Activated CD4-positive, alpha-beta memory T cell treated with anti-CD3 and anti-CD28 coated beads for 36 hours (primary cell): Measurements from ENCODE around the gene TRIM34. TPM values are rescaled to one million over a fixed set of nuclear protein-coding genes. Genes with fewer than 3 reads are reported as not detected.
"Not testable (repeated sequence)": the region's sequence is repeated elsewhere in the genome, so short reads cannot be mapped to it uniquely, and the experiment has no call there.

Experiments
- CTCF ChIA-PET: fragments of 350-600 bp; sonication (Branson Sonifier 250); formaldehyde crosslinking; loops from one replicate; lab custom pipeline; 2021; ENCODE audit warnings: antibody characterized with exemption, inconsistent platforms; lab: Charles Lee
- POLR2A ChIA-PET: fragments of 350-600 bp; sonication (Branson Sonifier 250); formaldehyde crosslinking; loops from one replicate; lab custom pipeline; 2021; ENCODE audit warnings: antibody characterized with exemption; lab: Charles Lee
- DNase-seq: peaks from one replicate; pipeline ENCODE4 v3.0.0-alpha.2; 2020
- H3K27ac Mint-ChIP-seq: one replicate; pipeline ENCODE4 v1.8.0; 2021; ENCODE audit warnings: mixed read lengths
- H3K27me3 Mint-ChIP-seq: one replicate; pipeline ENCODE4 v1.8.0; 2021; ENCODE audit warnings: mixed read lengths
- H3K36me3 Mint-ChIP-seq: one replicate; pipeline ENCODE4 v1.8.0; 2021; ENCODE audit warnings: mixed read lengths
- H3K4me1 Mint-ChIP-seq: one replicate; pipeline ENCODE4 v1.8.0; 2021; ENCODE audit warnings: low read depth, mixed read lengths
- H3K4me3 Mint-ChIP-seq: one replicate; pipeline ENCODE4 v1.8.0; 2021; ENCODE audit warnings: mild to moderate bottlenecking, mixed read lengths
- H3K9me3 Mint-ChIP-seq: one replicate; pipeline ENCODE4 v1.8.0; 2021; ENCODE audit warnings: mixed read lengths
- intact Hi-C: fragments of 100-400 bp; cut with micrococcal nuclease; formaldehyde crosslinking; loops from one replicate; pipeline ENCODE4 v1.15.1; 2023
- total RNA-seq, 2 experiments: library from RNA; stranded (reverse); gene quantifications; one replicate each; pipeline ENCODE4 v1.2.3, GENCODE V29; 2021

The TRIM34 gene
- total RNA-seq, 2 experiments from 2014 or later = 9.6 to 11.9 TPM

- intact Hi-C loops = loop anchor here (10.0 kb wide), 1 partner anchor 1020 kb away; the partner anchor contains the start of gene TRIM68
- ChIA-PET CTCF (no interaction called here), POLR2A (no interaction called here)
Measured at GRCh38 chr11:5625281-5625680, 480 bp downstream of the TRIM34 start.

DNA sequence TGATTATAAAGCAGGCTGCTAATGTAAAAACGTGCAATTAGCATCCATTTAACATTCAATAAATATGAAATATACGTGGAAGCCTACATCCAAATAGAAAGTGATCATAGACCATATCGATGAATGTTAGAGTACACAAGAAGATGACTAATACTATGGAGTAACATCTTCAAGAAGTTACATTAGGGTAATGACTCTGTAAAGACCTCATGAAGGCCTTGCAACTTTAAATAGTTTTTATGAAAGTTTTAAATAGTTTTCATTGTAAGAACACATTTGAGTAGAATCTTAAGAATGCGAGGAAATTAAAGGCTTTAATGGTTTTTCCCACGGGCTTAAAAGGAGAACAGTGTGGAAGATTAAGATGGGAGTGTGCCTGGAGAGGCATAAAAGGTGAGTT is 1.4 kb downstream of the TRIM34 start:
- ChIA-PET CTCF (interaction anchor here (1.0 kb wide), 1 partner anchor 58 kb away, joined by 3 read pairs; the partner anchor contains the start of gene TRIM5), POLR2A (no interaction called here)
- H3K27ac Mint-ChIP-seq = no peak overlapping the region
- H3K36me3 Mint-ChIP-seq = peaks cover 6% of the 10 kb centered on the region
- H3K27me3 Mint-ChIP-seq = no peaks in the 10 kb centered on the region
- H3K9me3 Mint-ChIP-seq = no peaks in the 10 kb centered on the region
- intact Hi-C loops = loop anchor here (10.0 kb wide), 1 partner anchor 1021 kb away; the partner anchor contains the start of gene TRIM68
- H3K4me3 Mint-ChIP-seq = peak overlapping the region; percentile 98
- peaks cover 39% of the 10 kb centered on the region for H3K4me1 Mint-ChIP-seq
- no peak for DNase-seq

More at GRCh38 chr11:5625281-5625680, 480 bp downstream of the TRIM34 start:
- DNase-seq = no peak
- H3K27ac Mint-ChIP-seq = peak overlapping the region; percentile 49
- H3K4me1 Mint-ChIP-seq = peaks cover 36% of the 10 kb centered on the region
- H3K9me3 Mint-ChIP-seq = no peaks in the 10 kb centered on the region
- no peaks in the 10 kb centered on the region for H3K27me3 Mint-ChIP-seq
- H3K4me3 Mint-ChIP-seq = peak overlapping the region; percentile 98
- H3K36me3 Mint-ChIP-seq = peaks cover 6% of the 10 kb centered on the region

- Mint-ChIP-seq H3K36me3 (peaks cover 24% of the 10 kb centered on the region), H3K9me3 (no peaks in the 10 kb centered on the region), H3K27me3 (no peaks in the 10 kb centered on the region), H3K4me1 (peaks cover 30% of the 10 kb centered on the region), H3K4me3 (no peak overlapping the region), H3K27ac (no peak overlapping the region)
- DNase-seq = no peak
- intact Hi-C loops = no loop called here
- CTCF ChIA-PET = no interaction called here
- POLR2A ChIA-PET = no interaction called here
Measured at GRCh38 chr11:5631417-5631816, 6.6 kb downstream of the TRIM34 start.

DNA sequence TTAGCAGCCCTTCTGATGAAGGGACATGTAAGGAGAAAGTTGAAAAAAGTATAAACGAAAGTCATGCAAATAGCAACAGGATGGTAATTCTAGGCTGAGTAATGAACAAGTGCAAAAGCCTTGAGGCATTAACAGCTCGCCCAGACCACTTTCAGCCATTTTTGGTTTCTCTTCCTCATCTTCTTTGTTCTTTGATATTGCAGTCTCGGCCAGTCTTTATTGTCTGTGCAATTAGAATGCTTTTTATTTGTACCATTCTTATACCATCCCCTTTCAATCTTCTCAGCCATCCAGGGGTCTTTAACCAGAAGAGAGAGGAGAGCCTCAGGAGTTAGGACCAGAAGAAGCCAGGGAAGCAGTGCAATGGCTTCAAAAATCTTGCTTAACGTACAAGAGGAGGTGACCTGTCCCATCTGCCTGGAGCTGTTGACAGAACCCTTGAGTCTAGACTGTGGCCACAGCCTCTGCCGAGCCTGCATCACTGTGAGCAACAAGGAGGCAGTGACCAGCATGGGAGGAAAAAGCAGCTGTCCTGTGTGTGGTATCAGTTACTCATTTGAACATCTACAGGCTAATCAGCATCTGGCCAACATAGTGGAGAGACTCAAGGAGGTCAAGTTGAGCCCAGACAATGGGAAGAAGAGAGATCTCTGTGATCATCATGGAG is 7.3 kb downstream of the TRIM34 start:
- DNase-seq = no peak
- Mint-ChIP-seq H3K4me1 (peaks cover 24% of the 10 kb centered on the region), H3K36me3 (peaks cover 24% of the 10 kb centered on the region), H3K27ac (no peak overlapping the region), H3K4me3 (no peak overlapping the region), H3K9me3 (no peaks in the 10 kb centered on the region), H3K27me3 (no peaks in the 10 kb centered on the region)
- POLR2A ChIA-PET = no interaction called here
- intact Hi-C loops = no loop called here
- CTCF ChIA-PET = no interaction called here

GRCh38 chr11:5639953-5640352 is 15.2 kb downstream of the TRIM34 start:
- H3K36me3 Mint-ChIP-seq = peaks cover 40% of the 10 kb centered on the region
- ChIA-PET CTCF (no interaction called here), POLR2A (no interaction called here)
- DNase-seq = no peak
- H3K9me3 Mint-ChIP-seq = peaks cover 3% of the 10 kb centered on the region
- H3K4me1 Mint-ChIP-seq = peaks cover 5% of the 10 kb centered on the region
- no peak overlapping the region for H3K4me3 Mint-ChIP-seq
- H3K27ac Mint-ChIP-seq = no peak overlapping the region
- no peaks in the 10 kb centered on the region for H3K27me3 Mint-ChIP-seq
- intact Hi-C loops = no loop called here

- Mint-ChIP-seq H3K27ac (no peak overlapping the region), H3K36me3 (peaks cover 35% of the 10 kb centered on the region)
- intact Hi-C loops = no loop called here
Measured at GRCh38 chr11:5643585-5643984, 18.8 kb downstream of the TRIM34 start.

DNA sequence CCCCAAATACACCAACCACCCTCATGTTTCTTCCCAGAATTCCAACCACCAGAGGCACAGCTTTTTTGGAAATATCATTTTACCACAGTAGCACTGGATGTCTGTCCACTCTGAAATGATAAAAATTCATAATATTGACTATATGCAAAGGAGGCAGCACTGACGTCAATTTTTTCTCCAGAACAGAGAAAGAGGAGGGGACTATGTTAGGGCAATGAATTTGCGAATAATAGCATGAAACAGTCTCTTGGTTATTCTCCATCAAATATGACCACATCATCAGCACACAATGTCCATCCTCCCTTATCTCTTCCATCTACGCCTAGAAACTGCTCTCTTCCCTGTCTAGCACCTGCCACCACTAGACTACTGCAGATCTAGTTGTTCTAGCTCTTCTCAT is 21.3 kb downstream of the TRIM34 start:
- H3K9me3 Mint-ChIP-seq = no peaks in the 10 kb centered on the region
- H3K4me3 Mint-ChIP-seq = no peak overlapping the region
- DNase-seq = no peak
- peaks cover 5% of the 10 kb centered on the region for H3K4me1 Mint-ChIP-seq
- CTCF ChIA-PET = no interaction called here
- no peak overlapping the region for H3K27ac Mint-ChIP-seq
- no peaks in the 10 kb centered on the region for H3K27me3 Mint-ChIP-seq
- POLR2A ChIA-PET = no interaction called here
- intact Hi-C loops = no loop called here
- H3K36me3 Mint-ChIP-seq = peaks cover 19% of the 10 kb centered on the region

More at GRCh38 chr11:5643585-5643984, 18.8 kb downstream of the TRIM34 start:
- H3K4me3 Mint-ChIP-seq = no peak overlapping the region
- DNase-seq = no peak
- peaks cover 3% of the 10 kb centered on the region for H3K9me3 Mint-ChIP-seq
- peaks cover 5% of the 10 kb centered on the region for H3K4me1 Mint-ChIP-seq
- POLR2A ChIA-PET = no interaction called here
- CTCF ChIA-PET = no interaction called here
- H3K27me3 Mint-ChIP-seq = no peaks in the 10 kb centered on the region

DNA sequence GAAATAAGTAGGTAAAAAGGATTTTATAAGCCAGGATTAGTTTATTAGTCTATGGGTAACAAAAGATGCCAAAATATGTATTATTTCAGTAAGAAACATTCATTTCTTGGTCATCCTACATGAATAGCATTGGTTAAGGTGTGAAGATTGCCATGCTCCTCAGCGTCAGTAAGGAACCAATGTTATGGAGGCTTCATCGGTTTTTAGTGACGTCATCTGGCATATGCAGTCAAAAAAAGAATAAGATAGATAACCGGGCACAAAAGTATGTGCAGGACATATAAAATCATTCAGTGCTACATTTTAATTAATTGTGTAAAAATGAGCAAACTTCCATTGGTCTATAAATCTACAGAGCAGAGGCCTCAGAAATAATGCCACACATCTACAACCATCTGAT is 30.7 kb downstream of the TRIM34 start:
- POLR2A ChIA-PET = no interaction called here
- Mint-ChIP-seq H3K36me3 (peaks cover 2% of the 10 kb centered on the region), H3K27me3 (no peaks in the 10 kb centered on the region), H3K4me1 (no peaks in the 10 kb centered on the region), H3K9me3 (peaks cover 13% of the 10 kb centered on the region), H3K4me3 (no peak overlapping the region), H3K27ac (no peak overlapping the region)
- CTCF ChIA-PET = no interaction called here
- no peak for DNase-seq
- intact Hi-C loops = no loop called here

DNA sequence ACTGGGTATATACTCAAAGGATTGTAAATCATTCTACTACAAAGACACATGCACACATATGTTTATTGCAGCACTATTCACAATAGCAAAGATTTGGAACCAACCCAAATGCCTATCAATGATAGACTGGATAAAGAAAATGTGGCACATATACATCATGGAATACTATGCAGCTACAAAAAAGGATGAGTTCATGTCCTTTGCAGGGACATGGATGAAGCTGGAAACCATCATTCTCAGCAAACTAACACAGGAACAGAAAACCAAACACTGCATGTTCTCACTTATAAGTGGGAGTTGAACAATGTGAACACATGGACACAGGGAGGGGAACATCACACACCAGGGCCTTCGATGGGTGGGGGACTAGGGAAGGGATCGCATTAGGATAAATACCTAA is 32.2 kb downstream of the TRIM34 start:
- H3K36me3 Mint-ChIP-seq, intact Hi-C loops, CTCF ChIA-PET, H3K27me3 Mint-ChIP-seq, H3K4me1 Mint-ChIP-seq, POLR2A ChIA-PET, H3K27ac Mint-ChIP-seq, DNase-seq, H3K4me3 Mint-ChIP-seq: not testable (repeated sequence)
- H3K9me3 Mint-ChIP-seq = peaks cover 11% of the 10 kb centered on the region

- CTCF ChIA-PET = no interaction called here
- DNase-seq = no peak
- Mint-ChIP-seq H3K9me3 (peaks cover 5% of the 10 kb centered on the region), H3K4me1 (no peaks in the 10 kb centered on the region), H3K4me3 (no peak overlapping the region), H3K27ac (no peak overlapping the region), H3K36me3 (no peaks in the 10 kb centered on the region), H3K27me3 (no peaks in the 10 kb centered on the region)
- intact Hi-C loops = no loop called here
- POLR2A ChIA-PET = no interaction called here
Measured at GRCh38 chr11:5658318-5658717, 33.5 kb downstream of the TRIM34 start.

DNA sequence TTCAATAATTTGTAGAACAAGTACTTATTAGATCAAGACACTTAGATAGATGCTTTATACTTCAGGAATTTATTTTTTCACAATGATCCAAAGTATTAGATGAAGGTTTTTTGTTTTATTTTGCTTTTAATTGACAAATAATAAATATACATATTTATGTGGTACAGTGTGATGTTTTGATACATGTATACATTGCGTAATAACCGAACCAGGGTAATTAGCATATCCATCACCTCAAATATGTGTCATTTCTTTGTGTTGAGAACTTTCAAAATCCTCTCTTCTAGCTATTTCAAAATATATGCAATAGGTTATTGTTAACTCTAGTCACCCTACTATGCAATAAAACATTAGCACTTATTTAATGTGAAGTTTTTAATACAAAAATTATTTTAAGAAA is 38.7 kb downstream of the TRIM34 start:
- ChIA-PET POLR2A (no interaction called here), CTCF (no interaction called here)
- H3K9me3 Mint-ChIP-seq = peaks cover 2% of the 10 kb centered on the region
- H3K27me3 Mint-ChIP-seq = no peaks in the 10 kb centered on the region
- H3K36me3 Mint-ChIP-seq = peaks cover 9% of the 10 kb centered on the region
- intact Hi-C loops = no loop called here
- H3K4me3 Mint-ChIP-seq = no peak overlapping the region
- H3K4me1 Mint-ChIP-seq = no peaks in the 10 kb centered on the region
- DNase-seq = no peak
- no peak overlapping the region for H3K27ac Mint-ChIP-seq

GRCh38 chr11:5665051-5665570 is 40.3 kb downstream of the TRIM34 start:
- Mint-ChIP-seq H3K36me3 (peaks cover 15% of the 10 kb centered on the region), H3K9me3 (no peaks in the 10 kb centered on the region), H3K27me3 (no peaks in the 10 kb centered on the region), H3K4me3 (no peak overlapping the region), H3K27ac (no peak overlapping the region), H3K4me1 (no peaks in the 10 kb centered on the region)
- no peak for DNase-seq
- intact Hi-C loops = no loop called here
- CTCF ChIA-PET = no interaction called here
- POLR2A ChIA-PET = no interaction called here
